Embryonic facial prominence (tissue), 1 donor: ENCODE measurements around the gene ZFAND6.
"Not testable (repeated sequence)": the region's sequence is repeated elsewhere in the genome, so short reads cannot be mapped to it uniquely, and the experiment has no call there.

Source experiments
- DNase-seq: peaks from one replicate; pipeline ENCODE4 v3.0.0-alpha.2; 2016; ENCODE audit errors: extremely low spot score

ZFAND6 gene

DNA sequence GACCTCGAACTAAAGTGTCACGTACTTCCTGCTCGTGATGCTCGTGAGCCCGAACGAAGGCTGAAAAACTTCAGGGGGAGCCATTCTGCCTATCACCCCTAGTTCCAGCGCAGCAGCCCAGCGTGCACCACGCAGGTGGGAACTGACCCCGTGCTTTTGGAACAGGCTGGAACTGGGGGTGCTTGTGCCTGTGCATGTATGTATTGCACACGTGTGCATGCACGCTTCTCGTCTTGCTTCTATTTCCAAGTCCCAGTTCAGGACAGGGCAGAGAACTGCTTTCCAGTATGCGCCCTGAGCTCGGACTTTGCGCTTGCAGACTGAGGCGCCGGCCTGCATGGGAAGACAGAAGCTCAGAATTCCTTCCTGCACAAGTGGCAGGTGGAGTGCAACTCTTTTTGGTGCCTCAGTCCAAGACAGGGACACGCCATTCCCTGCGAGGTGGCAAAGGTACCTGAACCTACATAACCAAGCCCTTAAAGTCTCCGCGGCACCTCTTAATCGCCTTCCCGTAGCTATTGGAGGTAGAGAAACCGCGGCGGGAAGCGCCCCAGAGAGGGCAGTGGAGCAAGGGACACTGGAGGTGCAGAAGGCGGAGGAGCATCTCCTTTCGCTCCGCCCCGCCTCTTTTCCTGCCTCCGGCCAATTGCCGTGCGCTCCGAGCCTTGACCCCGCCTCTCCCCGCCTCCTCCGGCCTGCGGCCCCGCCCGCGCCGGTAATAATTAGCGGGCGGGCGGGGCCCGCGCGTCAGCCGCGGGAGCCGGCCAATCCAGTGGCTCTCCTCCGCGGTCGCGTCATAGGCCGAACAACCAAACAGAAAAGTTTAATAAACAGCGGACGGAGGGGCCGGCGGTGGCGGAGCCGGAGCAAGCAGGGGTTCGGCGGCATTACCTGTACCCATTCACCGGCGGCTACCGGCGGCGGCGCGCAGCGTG, at the start of gene ZFAND6:
Gene ZFAND6, plus strand, starts transcription at position 826 of the 935 bp plus-strand sequence. CDS start 60,669 bp downstream, outside the sequence.
- DNase-seq, result peak; percentile 79

DNA sequence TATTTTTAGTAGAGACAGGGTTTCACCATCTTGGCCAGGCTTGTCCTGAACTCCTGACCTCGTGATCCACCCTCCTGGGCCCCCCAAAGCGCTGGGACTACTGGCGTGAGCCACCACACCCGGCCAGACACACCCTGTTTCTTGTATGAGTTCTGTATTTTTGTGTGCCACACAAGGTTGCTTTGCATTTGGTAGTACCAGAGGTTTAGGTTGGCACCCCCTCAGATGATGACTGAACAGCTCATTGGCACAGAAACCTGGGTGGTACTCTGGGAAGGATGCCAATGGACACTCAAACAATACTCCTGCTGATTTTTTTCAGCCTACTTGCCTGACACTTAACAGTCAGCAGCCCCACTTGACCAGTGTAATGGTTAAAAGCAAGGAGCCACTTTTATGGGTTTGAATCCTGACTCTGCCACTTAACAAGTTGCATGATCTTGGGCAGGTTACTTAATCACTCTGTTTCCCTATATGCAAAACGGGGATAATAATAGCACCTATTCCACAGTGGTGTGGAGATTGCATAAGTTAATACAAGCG, 49.3 kb upstream of the ZFAND6 start:
- DNase-seq, result no peak

DNA sequence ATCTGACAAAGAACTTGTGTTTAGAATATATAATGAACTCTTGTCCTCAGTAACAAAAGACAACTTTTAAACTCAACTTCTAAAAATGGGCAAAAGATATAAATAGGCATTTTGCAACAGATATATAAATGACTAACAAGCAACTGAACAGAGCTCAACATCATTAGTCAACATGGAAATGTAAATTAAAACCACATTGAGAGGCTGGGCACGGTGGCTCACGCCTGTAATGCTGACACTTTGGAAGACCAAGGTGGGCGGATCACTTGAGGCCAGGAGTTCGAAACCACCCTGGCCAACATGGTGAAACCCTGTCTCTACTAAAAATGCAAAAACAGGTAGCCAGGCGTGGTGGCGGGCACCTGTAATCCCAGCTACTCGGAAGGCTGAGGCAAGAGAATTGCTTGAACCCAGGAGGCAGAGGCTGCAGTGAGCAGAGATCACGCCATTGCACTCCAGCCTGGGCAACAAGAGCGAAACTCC, 48.4 kb upstream of the ZFAND6 start:
- DNase-seq, result not testable (repeated sequence)

- no peak for DNase-seq
Measured at GRCh38 chr15:80011596-80011995, 47.9 kb upstream of the ZFAND6 start.

DNA sequence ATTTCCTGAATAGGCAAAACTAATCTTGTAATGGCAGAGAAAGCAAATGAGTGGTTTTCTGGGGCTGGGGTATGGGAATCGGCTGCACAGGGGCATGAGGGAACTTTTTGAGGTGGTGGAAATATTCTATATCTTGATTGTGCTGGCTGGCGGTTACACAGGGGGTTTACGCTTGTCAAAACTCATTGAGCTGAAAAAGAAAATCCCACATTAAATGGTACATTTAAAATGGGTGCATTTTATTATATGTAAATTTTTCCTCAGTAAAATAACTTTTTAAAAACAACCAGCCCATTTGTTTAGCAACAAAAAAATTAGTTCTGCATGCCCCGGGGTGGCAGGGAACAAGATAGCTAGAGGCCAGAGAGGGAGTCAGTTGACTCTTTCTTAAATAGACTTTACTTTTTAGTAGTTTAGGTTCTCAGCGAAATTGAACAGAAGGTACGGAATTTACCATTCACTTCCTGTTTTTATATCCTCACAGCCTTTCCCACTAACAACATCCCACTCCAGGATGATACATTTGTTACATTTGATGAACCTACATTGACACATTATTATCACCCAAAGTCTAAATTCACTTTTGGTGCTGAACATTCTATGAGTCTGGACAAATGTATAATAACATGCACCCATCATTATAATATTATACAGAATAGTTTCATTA, 47.3 kb upstream of the ZFAND6 start:
- no peak for DNase-seq

GRCh38 chr15:80014186-80014585, 45.3 kb upstream of the ZFAND6 start:
- not testable (repeated sequence) for DNase-seq

GRCh38 chr15:80015156-80015555, 44.3 kb upstream of the ZFAND6 start:
- DNase-seq, result no peak

DNA sequence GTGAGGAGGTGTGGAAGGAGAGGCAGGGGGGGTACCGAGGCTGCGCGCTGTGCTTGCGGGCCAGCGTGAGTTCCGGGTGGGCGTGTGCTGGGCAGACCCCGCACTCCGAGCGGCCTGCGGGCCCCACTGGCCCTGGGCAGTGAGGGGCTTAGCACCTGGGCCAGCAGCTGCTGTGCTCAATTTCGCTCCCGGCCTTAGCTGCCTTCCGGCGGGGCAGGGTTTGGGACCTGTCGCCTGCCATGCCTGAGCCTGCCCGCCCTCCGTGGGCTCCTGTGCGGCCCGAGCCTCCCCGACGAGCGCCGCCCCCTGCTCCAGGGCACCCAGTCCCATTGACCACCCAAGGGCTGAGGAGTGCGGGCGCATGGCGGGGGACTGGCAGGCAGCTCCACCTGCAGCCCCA, 43.0 kb upstream of the ZFAND6 start:
- not testable (repeated sequence) for DNase-seq

- not testable (repeated sequence) for DNase-seq
Measured at GRCh38 chr15:80017139-80017538, 42.3 kb upstream of the ZFAND6 start.

DNA sequence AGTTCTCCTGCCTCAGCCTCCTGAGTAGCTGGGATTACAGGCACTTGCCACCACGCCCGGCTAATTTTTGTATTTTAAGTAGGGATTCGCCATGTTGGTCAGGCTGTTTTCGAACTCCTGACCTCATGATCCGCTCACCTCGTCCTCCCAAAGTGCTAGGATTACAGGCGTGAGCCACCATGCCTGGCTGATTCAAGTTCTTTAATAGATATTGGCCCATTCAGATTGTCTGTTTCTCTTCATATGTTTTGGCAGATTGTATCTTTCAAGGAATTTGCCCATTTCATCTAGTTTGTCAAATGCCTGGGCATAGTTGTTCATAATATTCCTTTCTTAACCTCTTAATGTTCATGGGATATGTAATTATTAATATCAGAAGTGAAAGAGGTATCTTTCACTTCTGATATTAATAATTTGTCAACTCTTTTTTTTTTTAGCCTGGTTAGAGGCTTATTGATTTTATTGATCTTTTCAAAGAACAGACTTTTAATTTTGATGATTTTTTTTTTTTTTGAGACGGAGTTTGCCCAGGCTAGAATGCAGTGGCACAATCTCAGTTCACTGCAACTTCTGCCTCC, 40.2 kb upstream of the ZFAND6 start:
- DNase-seq, result no peak

- DNase-seq, result not testable (repeated sequence)
Measured at GRCh38 chr15:80020149-80020548, 39.3 kb upstream of the ZFAND6 start.

DNA sequence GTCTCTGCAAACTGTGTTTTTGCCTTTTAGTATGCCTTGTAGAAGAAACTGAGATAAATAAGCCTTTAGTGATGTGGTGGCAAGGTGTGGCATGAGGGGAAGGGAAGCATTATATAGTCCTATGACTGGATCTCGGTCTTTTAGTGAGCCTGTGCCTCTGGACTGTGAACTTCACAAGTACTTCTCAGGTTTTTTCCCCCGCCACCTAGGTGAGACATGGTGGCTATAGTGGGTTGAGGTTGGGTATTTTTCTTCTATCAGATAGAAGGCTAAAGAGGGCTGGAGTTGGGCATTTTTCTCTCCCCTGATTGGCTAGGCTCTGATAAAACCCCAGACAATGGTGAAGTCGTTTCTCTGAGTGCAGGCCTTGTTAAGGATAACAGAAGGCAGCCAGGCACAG, 38.7 kb upstream of the ZFAND6 start:
- no peak for DNase-seq

DNA sequence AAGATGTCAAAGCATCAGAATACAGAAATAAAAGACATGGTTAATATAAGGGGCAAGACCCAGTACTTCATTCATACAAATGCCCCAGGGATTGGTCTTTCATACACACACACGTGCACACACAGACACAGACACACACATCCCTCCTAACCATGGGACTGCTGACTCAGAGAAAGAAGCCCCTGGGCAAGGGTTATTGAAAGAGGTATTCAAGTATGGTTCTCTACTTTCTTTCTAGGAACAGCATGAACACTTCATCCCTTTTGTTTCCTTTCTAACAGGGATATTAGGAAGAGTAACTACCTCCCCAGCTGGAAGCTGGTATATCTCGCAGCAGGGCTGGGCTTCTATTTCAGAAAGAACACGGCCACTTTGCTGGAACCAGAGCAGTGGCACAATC, 33.2 kb upstream of the ZFAND6 start:
- DNase-seq, result no peak

GRCh38 chr15:80026754-80027153, 32.7 kb upstream of the ZFAND6 start:
- no peak for DNase-seq

- DNase-seq, result no peak
Measured at GRCh38 chr15:80028937-80029336, 30.5 kb upstream of the ZFAND6 start.

GRCh38 chr15:80031841-80032240, 27.6 kb upstream of the ZFAND6 start:
- DNase-seq, result no peak

GRCh38 chr15:80034629-80035028, 24.8 kb upstream of the ZFAND6 start:
- DNase-seq, result no peak

DNA sequence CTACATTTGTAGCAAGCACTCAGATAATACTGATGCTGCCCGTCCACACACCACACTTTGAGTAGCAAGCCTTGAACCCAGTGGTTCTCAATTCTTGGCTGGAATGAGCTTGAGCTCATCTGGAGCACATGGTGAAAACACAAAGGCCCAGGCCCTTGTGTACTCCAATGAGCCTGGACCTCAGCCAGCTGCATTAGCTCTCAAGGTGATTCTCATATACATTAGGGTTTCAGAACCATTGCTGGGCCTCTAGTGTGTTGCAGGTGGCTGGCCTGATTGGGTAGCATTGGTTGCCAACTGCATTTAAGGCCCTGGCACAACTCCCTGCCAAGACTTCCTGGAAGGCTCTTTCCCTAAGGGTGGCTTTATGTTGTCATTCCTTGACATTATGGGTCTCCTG, 23.4 kb upstream of the ZFAND6 start:
- no peak for DNase-seq

- no peak for DNase-seq
Measured at GRCh38 chr15:80041494-80042253, 17.8 kb upstream of the ZFAND6 start.

DNA sequence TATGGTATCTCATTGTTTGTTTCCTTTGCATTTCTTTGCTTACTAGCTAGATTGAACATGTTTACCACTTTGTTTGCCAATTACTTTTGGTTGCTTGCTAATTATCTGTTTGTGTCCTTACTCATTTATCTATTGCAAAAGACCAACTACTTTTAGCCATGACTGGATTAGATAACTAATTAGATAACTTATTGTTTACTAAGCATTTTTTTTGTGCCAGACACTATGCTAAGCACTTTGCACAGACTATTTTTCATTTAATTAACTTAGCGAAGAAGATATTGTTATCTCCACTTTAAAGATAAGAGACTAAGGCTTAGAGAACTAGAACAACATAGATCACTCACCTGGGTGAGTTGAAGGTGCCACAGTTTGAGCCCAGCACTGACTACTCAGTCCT, 16.9 kb upstream of the ZFAND6 start:
- DNase-seq, result no peak

- DNase-seq, result not testable (repeated sequence)
Measured at GRCh38 chr15:80045219-80045618, 14.3 kb upstream of the ZFAND6 start.
